Germinal center (tissue), 1 donor: Measurements from ENCODE around the gene TNNT2.

Experiments used
- DNase-seq: peaks from one replicate; pipeline ENCODE4 v3.0.0; 2012; ENCODE audit warnings: mixed read lengths, low spot score

Gene TNNT2

GRCh38 chr1:201356701-201357100, 20.8 kb downstream of the TNNT2 start:
- no peak for DNase-seq

GRCh38 chr1:201356236-201356635, 21.2 kb downstream of the TNNT2 start:
- no peak for DNase-seq

- DNase-seq, result no peak
Observed at GRCh38 chr1:201355471-201355870, 22.0 kb downstream of the TNNT2 start.

DNA sequence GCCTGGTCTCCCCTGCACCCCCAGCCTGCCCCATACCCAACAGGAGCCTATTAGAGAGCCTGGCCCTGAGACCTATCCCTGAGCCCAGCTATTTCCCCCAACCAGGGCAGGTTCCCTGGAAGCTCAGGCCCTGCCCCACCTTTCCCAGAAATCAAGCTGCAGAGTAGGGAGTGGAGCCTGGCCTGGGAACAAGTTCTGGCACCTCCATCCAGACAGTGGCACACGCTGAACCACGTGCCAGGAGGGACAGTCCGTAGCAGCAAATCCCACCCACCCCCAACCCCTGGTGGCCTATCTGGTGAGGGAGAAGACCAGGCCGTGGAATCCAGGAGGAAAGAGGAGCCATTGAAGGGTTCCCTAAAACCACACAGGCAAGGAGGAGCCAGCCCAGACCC, 22.6 kb downstream of the TNNT2 start:
- no peak for DNase-seq

GRCh38 chr1:201354151-201354900, 23.2 kb downstream of the TNNT2 start:
- no peak for DNase-seq

GRCh38 chr1:201353186-201353940, 24.1 kb downstream of the TNNT2 start:
- no peak for DNase-seq

- DNase-seq, result no peak
Observed at GRCh38 chr1:201351617-201352016, 25.9 kb downstream of the TNNT2 start.

- no peak for DNase-seq
Observed at GRCh38 chr1:201350884-201351283, 26.6 kb downstream of the TNNT2 start.

DNA sequence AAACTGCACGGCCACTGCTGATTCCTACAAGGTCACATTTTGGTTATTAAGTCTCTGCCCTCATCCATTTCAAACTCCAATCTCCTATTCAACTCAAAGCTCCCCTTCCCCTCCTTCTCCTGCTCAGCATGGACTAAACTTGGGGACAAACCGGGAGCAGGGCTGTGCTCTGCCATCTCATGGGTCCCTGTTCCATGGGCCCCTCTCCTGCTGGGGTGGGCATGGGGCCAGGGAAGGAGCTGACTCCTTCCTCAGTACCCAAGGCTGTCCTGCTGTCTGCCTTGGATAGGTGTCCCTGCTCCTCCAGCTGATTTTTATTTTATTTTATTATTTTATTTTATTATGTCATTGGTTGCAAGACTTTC, 27.1 kb downstream of the TNNT2 start:
- DNase-seq, result no peak

- DNase-seq, result no peak
Observed at GRCh38 chr1:201349092-201349491, 28.4 kb downstream of the TNNT2 start.

GRCh38 chr1:201348211-201348566, 29.3 kb downstream of the TNNT2 start:
- DNase-seq, result peak; percentile 61

DNA sequence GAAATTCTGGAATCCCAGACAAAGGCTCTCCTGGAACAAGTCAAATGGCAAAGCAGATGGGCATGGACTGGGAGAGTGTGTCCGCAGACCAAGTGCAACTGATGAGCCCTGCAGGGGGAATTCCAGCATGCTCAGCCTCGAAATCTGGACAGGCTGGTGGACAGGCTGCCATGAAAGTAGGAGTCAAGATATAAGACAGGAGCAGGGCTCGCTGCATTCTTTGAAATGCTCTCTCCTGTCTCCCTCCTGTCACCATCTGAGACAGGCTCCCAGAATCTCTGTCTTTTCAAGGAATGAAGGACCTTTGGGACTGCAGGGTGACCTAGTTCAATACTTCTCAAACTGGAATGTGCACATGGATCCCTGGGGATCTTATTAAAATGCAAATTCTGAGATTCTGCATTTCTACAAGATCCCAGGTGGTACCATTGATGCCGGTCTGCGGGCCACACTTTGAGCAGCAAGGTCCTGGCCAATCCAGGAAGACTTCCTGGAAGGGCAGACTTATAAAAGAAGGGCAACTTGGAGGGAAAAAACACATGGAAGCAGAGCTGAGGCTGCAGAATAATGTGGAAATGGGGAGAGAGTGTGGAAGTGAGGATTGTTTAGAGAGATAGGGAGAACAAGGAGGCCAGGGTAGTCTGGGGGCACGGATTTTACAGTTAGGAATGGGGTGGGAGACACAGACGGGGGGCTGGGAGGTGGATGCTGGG, 29.8 kb downstream of the TNNT2 start:
- DNase-seq, result no peak

DNA sequence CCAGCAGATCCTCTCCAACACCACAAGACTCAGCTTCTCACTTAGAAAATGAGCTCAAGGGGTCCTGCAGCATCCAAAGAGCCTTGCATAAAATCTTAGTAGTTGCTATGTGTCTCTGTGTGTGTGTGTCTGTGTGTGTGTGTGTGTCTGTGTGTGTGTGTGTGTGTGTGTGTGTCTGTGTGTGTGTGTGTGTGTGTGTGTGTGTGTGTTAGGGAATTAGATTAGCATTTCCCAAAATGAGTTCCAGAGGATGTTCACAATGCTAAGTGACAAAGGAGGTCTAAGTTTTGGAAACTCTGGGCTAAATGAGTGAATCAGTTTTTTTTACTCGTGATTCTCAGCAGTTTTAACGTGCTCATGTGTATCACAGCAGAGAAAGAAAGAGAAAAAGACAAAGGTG, 30.5 kb downstream of the TNNT2 start:
- DNase-seq, result no peak

DNA sequence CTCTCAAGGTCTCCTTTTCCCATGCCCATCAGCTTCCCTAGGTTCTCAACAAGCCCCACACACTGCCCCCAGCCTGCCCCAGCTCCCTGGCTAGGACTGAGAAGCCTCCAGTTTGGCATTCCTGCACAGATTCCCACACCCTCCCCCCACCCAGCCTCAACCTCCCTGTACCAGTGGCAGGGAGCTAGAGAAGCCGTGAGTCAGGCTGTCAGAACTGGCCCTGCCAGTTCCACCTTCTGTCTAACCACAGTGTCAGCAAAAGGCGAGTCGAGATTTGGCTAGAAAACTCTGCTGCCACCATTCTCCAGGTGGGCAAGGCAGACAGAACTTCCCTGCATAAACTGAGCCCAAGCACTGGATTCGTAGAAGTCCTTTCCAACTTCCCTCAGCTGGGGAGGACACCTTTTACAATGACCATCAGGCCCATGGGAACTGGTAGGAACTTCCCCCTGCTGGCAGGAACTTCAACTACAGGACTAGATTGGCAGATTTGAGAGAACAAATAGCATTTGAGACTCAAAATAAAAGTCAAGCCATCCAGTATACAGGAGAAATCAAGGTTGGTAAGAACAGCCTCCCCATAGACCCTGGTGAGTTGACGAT, 31.0 kb downstream of the TNNT2 start:
- peak; percentile 28 for DNase-seq

DNA sequence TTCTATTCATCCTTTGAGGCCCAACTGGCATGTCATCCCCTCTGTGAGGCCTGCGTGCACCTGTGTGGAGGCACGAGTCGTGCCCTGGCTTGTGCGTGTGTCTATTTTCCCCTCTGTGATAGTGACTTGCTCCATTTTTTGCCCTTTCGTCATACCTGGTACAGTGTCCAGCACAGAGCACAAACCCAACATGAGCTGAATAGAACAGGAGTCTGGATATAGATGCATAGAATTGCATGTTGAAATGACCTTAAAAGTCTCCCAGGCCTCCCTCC, 32.5 kb downstream of the TNNT2 start:
- no peak for DNase-seq

- no peak for DNase-seq
Observed at GRCh38 chr1:201344206-201345080, 33.0 kb downstream of the TNNT2 start.

DNA sequence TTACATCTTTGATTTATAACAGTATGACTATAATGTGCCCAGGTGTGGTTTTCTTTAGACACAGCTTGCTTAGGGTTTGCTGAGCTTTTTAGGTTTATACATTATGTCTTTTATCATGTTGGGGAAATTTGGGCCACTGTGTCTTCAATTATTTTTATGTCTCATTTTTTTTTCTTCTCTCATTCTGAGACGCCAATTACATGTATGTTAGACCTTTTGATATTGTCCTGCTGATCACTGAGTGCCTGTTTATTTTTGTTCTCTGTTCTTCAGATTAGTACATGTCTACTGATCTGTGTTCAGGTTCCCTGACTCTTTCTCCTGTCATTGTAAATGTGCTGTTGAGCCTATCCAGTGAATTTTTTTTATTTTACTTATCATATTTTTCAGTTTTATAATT, 36.1 kb downstream of the TNNT2 start:
- DNase-seq, result no peak

- DNase-seq, result no peak
Observed at GRCh38 chr1:201336711-201337450, 40.6 kb downstream of the TNNT2 start.

GRCh38 chr1:201335901-201336300, 41.6 kb downstream of the TNNT2 start:
- no peak for DNase-seq

- no peak for DNase-seq
Observed at GRCh38 chr1:201335174-201335870, 42.2 kb downstream of the TNNT2 start.
